ENCODE measurements around the gene TLE3. TPM values are rescaled to one million over a fixed set of nuclear protein-coding genes. Genes with fewer than 3 reads are reported as not detected.

Gene TLE3
- total RNA-seq, 1 experiment from 2014 or later = 98.2 TPM

DNA sequence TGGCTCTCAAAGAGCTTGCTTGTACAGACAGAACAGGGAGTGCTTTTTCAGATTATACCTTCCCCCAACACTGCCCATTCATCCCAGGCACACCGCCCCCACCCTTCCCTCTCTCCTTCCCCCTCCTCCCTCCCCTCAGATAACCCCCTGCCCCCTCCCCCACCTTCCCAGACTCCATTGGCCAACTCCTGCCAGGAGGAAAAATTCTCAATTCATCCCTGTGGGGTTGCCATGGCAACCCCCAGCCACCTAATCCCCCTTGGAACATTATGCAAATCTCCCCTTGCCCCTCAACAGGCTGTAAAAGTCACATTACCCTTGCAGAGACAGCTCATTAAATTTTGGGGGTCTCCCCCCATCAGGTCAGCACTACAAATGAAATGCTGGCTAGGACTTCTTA is 14.3 kb downstream of the TLE3 start:
- H3K4me3 Mint-ChIP-seq = peak overlapping the region; percentile 35 to 46; a peak in 3 of 5 replicates
- no peaks in the 10 kb centered on the region for H4K20me1 ChIP-seq (ENCODE audit: control insufficient read depth, insufficient read depth, insufficient read length)
- no peak overlapping the region for H4K8ac ChIP-seq (replicated peaks; ENCODE audit: insufficient read length, low read depth, low read length)
- no peak overlapping the region for H4K5ac ChIP-seq (ENCODE audit: insufficient read length, low read depth, low read length)
- H3K4ac ChIP-seq (ENCODE audit: low read depth, low read length) = no peak overlapping the region
- no peak overlapping the region for H2BK12ac ChIP-seq (ENCODE audit: insufficient read length, low read depth, low read length)
- peak; percentile 70 for DNase-seq
- WGBS (ENCODE audit: extremely low coverage, insufficient read length, low lambda C conversion rate) = no CpG with 5 or more reads among the region's 1 CpG
- peaks cover 3% of the 10 kb centered on the region for H3K23me2 ChIP-seq (ENCODE audit: insufficient read length, low read depth, low read length, poor library complexity, severe bottlenecking)
- peak overlapping the region; percentile 14 for H3K4me2 ChIP-seq (ENCODE audit: insufficient read depth, insufficient read length, low read length)
- no peak overlapping the region for H2AFZ ChIP-seq (ENCODE audit: low read length)
- peaks cover 20 to 74% (median 61%) of the 10 kb centered on the region in 3 experiments for H3K36me3 Mint-ChIP-seq (ENCODE audit: insufficient read depth in 1 of 3, low read depth in 3 of 3)
- H4K91ac ChIP-seq (ENCODE audit: insufficient read length, low read depth, low read length) = no peak overlapping the region
- H3K14ac ChIP-seq (ENCODE audit: insufficient read depth, low read length) = no peak overlapping the region
- no peaks in the 10 kb centered on the region for H3K9me3 Mint-ChIP-seq
- H3K4me1 Mint-ChIP-seq = peaks cover 77 to 85% of the 10 kb centered on the region in 2 experiments
- H2BK20ac ChIP-seq (ENCODE audit: low read depth, low read length, poor library complexity, severe bottlenecking) = no peak overlapping the region
- H3K56ac ChIP-seq (ENCODE audit: insufficient read length, low read depth, low read length) = no peak overlapping the region
- H3K79me1 ChIP-seq (ENCODE audit: insufficient read depth, low read depth, low read length, poor library complexity, severe bottlenecking) = peaks cover 15% of the 10 kb centered on the region
- H3K27ac ChIP-seq (ENCODE audit: insufficient read length, low read depth, low read length) = no peak overlapping the region
- H2BK5ac ChIP-seq (ENCODE audit: insufficient read length, low read length) = no peak overlapping the region
- TF ChIP-seq, protein P1, sequence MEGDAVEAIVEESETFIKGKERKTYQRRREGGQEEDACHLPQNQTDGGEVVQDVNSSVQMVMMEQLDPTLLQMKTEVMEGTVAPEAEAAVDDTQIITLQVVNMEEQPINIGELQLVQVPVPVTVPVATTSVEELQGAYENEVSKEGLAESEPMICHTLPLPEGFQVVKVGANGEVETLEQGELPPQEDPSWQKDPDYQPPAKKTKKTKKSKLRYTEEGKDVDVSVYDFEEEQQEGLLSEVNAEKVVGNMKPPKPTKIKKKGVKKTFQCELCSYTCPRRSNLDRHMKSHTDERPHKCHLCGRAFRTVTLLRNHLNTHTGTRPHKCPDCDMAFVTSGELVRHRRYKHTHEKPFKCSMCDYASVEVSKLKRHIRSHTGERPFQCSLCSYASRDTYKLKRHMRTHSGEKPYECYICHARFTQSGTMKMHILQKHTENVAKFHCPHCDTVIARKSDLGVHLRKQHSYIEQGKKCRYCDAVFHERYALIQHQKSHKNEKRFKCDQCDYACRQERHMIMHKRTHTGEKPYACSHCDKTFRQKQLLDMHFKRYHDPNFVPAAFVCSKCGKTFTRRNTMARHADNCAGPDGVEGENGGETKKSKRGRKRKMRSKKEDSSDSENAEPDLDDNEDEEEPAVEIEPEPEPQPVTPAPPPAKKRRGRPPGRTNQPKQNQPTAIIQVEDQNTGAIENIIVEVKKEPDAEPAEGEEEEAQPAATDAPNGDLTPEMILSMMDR (conservative IDR thresholded peaks at IDR 0.05) = no peak
- no peaks in the 10 kb centered on the region for H3K27me3 ChIP-seq (ENCODE audit: insufficient read depth, low read length)
- no peak overlapping the region for H3K23ac ChIP-seq (ENCODE audit: insufficient read length, low read depth, low read length)
- H3K27ac Mint-ChIP-seq = peak overlapping the region; percentile 76 to 88 (median 86); a peak in 6 of 7 replicates
- no peak overlapping the region for H3T11ph ChIP-seq (ENCODE audit: low read length)
- H3K79me2 ChIP-seq (ENCODE audit: insufficient read depth, low read length) = peaks cover 8% of the 10 kb centered on the region; the same call in 1 of the 2 replicates
- H2BK15ac ChIP-seq (ENCODE audit: low read depth, low read length) = no peak overlapping the region
- no peak overlapping the region for H2BK120ac ChIP-seq (ENCODE audit: low read depth, low read length, poor library complexity, severe bottlenecking)
- H3K27me3 Mint-ChIP-seq (ENCODE audit: low read depth) = no peaks in the 10 kb centered on the region; the same call in 1 of the 2 replicates
- no peak overlapping the region for H3K18ac ChIP-seq (ENCODE audit: insufficient read length, low read depth, low read length)
- H3K4me1 ChIP-seq (ENCODE audit: insufficient read depth, low read length) = peaks cover 33% of the 10 kb centered on the region
- H3K9me3 ChIP-seq (ENCODE audit: control insufficient read depth, low read depth, low read length) = no peaks in the 10 kb centered on the region
- no peak overlapping the region for H3K9ac ChIP-seq (ENCODE audit: extremely low read depth, insufficient read length, low read length)
- no peak overlapping the region for H2AK5ac ChIP-seq (ENCODE audit: insufficient read length, low read length)

Data from H9 (cell line).